ENCODE measurements around the gene ZNF629. TPM values are rescaled to one million over a fixed set of nuclear protein-coding genes. Genes with fewer than 3 reads are reported as not detected.
"Not testable (repeated sequence)": the region's sequence is repeated elsewhere in the genome, so short reads cannot be mapped to it uniquely, and the experiment has no call there.

The ZNF629 gene
- total and polyA plus RNA-seq, 2 of the 4 experiments (the other 2 are of a cell fraction): 7.3 to 9.1 TPM

- in situ Hi-C loops (cut with MboI; ENCODE audit: low sequenced_read_pairs): not testable (repeated sequence)
These were observed 34.4 kb upstream of the ZNF629 start for GRCh38 chr16:30821441-30821840.

More at GRCh38 chr16:30821441-30821840, 34.4 kb upstream of the ZNF629 start:
- H3K9me1 ChIP-seq (ENCODE audit: insufficient read depth, low read length); H3K4me2 ChIP-seq (ENCODE audit: low read depth, low read length); H3K14ac ChIP-seq (replicated peaks; ENCODE audit: low read depth, low read length); H3K36me3 ChIP-seq (ENCODE audit: control insufficient read depth, insufficient read depth, low read length); H2BK15ac ChIP-seq (ENCODE audit: low read depth, low read length); H2AK9ac ChIP-seq (replicated peaks; ENCODE audit: low read depth, low read length, poor library complexity); H3K56ac ChIP-seq (ENCODE audit: extremely low read depth, insufficient read depth, low read length); H2BK120ac ChIP-seq (ENCODE audit: low read depth, low read length); H2BK20ac ChIP-seq (ENCODE audit: low read depth, low read length); H3K79me1 ChIP-seq (ENCODE audit: low read depth in 1 of 2, low read length in 2 of 2); H4K91ac ChIP-seq (ENCODE audit: insufficient read depth, low read depth, low read length); H3K27me3 ChIP-seq (ENCODE audit: control insufficient read depth, insufficient read depth, low read length); CTCF ChIA-PET; H2AFZ ChIP-seq (replicated peaks; ENCODE audit: low read length, poor library complexity); H4K8ac ChIP-seq (ENCODE audit: low read depth in 2 of 2, low read length in 2 of 2); dilution Hi-C loops (cut with HindIII; ENCODE audit: low sequenced_read_pairs, unreplicated experiment); DNase-seq; H4K5ac ChIP-seq (ENCODE audit: low read depth, low read length); H3K4ac ChIP-seq (ENCODE audit: low read depth, low read length); ATAC-seq (ENCODE audit: low read depth); H3K23ac ChIP-seq (ENCODE audit: low read depth, low read length); H2AK5ac ChIP-seq (ENCODE audit: low read depth, low read length); H3K18ac ChIP-seq (ENCODE audit: low read depth, low read length); H4K20me1 ChIP-seq (ENCODE audit: insufficient read depth, low read length); POLR2A ChIA-PET (ENCODE audit: unreplicated experiment); H3K27ac ChIP-seq (ENCODE audit: insufficient read depth, low read length); H2BK5ac ChIP-seq (ENCODE audit: low read depth, low read length, poor library complexity, severe bottlenecking); intact Hi-C loops (cut with micrococcal nuclease); H3K4me3 ChIP-seq (ENCODE audit: insufficient read depth, low read depth, low read length); BruUV-seq (replicated peaks); H3K4me1 ChIP-seq (ENCODE audit: control insufficient read depth, insufficient read depth, low read length); H3K9ac ChIP-seq (ENCODE audit: low read depth, low read length); H3K9me3 ChIP-seq (ENCODE audit: control insufficient read depth, insufficient read depth, low read length): not testable (repeated sequence)
- 64% methylated on average over 3 of the region's 9 CpGs; no CpG with 5 or more reads in 1 of the 2 experiments for WGBS, 2 experiments (ENCODE audit: extremely low coverage in 2 of 2, insufficient read length in 1 of 2)

Data from IMR-90 (cell line).